Neural progenitor cell (in vitro differentiated cells): ENCODE data around the gene IL37.

Experiments
- CTCF ChIP-seq: fragments of 200-600 bp; sonication (generic); IDR thresholded peaks from 2 replicates; pipeline ENCODE4 v1.5.1; 2017; ENCODE audit warnings: antibody characterized with exemption, mild to moderate bottlenecking
- EZH2 ChIP-seq: fragments of 200-600 bp; sonication (generic); IDR thresholded peaks from 2 replicates; pipeline ENCODE4 v1.6.1; 2017; ENCODE audit warnings: antibody characterized with exemption, mild to moderate bottlenecking, moderate library complexity

GRCh38 chr2:112920923-112921532 lies 10.1 kb downstream of the IL37 start:
- TF ChIP-seq CTCF (no peak), EZH2 (no peak)
